HepG2 (cell line): ENCODE data around the gene GDPD5. TPM values are rescaled to one million over a fixed set of nuclear protein-coding genes. Genes with fewer than 3 reads are reported as not detected.

Experiments used
- ATAC-seq: fragments of 200-7000 bp; cut with Tn5 transposase; 3 replicates; pipeline ENCODE4 v1.9.1; 2020; ENCODE audit warnings: mild to moderate bottlenecking, moderate library complexity
- BruUV-seq: library from RNA; stranded (reverse); fragments of 400-500 nt; replicated peaks from 2 replicates; lab custom pipeline; 2021; lab: Mats Ljungman, UMichigan
- CTCF ChIA-PET: fragments of 300-600 bp; formaldehyde crosslinking; extraction: SDS; loops from one replicate; lab custom pipeline; 2021; ENCODE audit warnings: low total read pairs, inconsistent platforms, low intra/inter-chr PET ratio; lab: Yijun Ruan, JAX
- POLR2A ChIA-PET: fragments of 350-600 bp; sonication (Branson Sonifier 250); formaldehyde crosslinking; loops from one replicate; lab custom pipeline; 2020; ENCODE audit warnings: antibody characterized with exemption, inconsistent platforms; lab: Yijun Ruan, JAX
- DNase-seq: peaks from one replicate; pipeline ENCODE4 v3.0.0-alpha.2; 2015; ENCODE audit warnings: low spot score
- FAIRE-seq: peaks from 3 replicates; lab custom pipeline; 2011; peaks lifted over from hg19 to GRCh38; lab: Jason Lieb, UNC
- H2AFZ ChIP-seq: one replicate; pipeline ENCODE4 v1.6.1; 2011; ENCODE audit warnings: low read length, inconsistent platforms
- H3K27ac ChIP-seq: fragments of 300-600 bp; 3 replicates; pipeline ENCODE4 v1.8.0; 2011; ENCODE audit warnings: mixed run types, mild to moderate bottlenecking, mixed read lengths, low read length, inconsistent platforms; ENCODE audit not compliant: insufficient read depth; ENCODE audit errors: extremely low read length
- H3K27me3 ChIP-seq, 2 experiments: fragments of 200-600 bp in 1 of 2; 2 replicates in 1 of 2; 3 replicates in 1 of 2; pipeline versions ENCODE4 v1.6.0 to v1.8.0; 2011; ENCODE audit warnings: low read length in 2 of 2, mild to moderate bottlenecking in 2 of 2, moderate library complexity in 2 of 2, inconsistent platforms in 1 of 2; ENCODE audit not compliant: insufficient read depth in 2 of 2, control insufficient read depth in 1 of 2
- H3K36me3 ChIP-seq, 2 experiments: fragments of 200-600 bp in 1 of 2; replicated peaks in 1 of 2; 2 replicates in 1 of 2; 3 replicates in 1 of 2; pipeline versions ENCODE4 v1.5.1 to v1.8.0; 2011; ENCODE audit warnings: low read length in 2 of 2, inconsistent platforms in 1 of 2; ENCODE audit not compliant: insufficient read depth in 2 of 2, control insufficient read depth in 1 of 2
- H3K4me1 ChIP-seq: 2 replicates; pipeline ENCODE4 v1.5.1; 2012; ENCODE audit warnings: low read length, inconsistent platforms; ENCODE audit not compliant: insufficient read depth
- H3K4me2 ChIP-seq: 2 replicates; pipeline ENCODE4 v1.6.0; 2011; ENCODE audit warnings: low read depth, low read length, inconsistent platforms
- H3K4me3 ChIP-seq, 3 experiments: fragments of 200-600 bp in 1 of 3; sonication (generic), shearing (Covaris generic) in 1 of 3; replicated peaks in 1 of 3; 2 replicates each; pipeline ENCODE4 v1.5.1; 2011 to 2016; ENCODE audit warnings: low read length in 3 of 3, inconsistent platforms in 2 of 3, low read depth in 2 of 3, mild to moderate bottlenecking in 2 of 3, control low read depth in 1 of 3, mixed read lengths in 1 of 3; ENCODE audit not compliant: insufficient read depth in 1 of 3
- H3K79me2 ChIP-seq: one replicate; pipeline ENCODE4 v1.6.1; 2011; ENCODE audit warnings: low read length, inconsistent platforms; ENCODE audit not compliant: insufficient read depth
- H3K9ac ChIP-seq: 2 replicates; pipeline ENCODE4 v1.6.0; 2011; ENCODE audit warnings: mild to moderate bottlenecking, low read depth, low read length, inconsistent platforms; ENCODE audit not compliant: insufficient read depth
- H3K9me3 ChIP-seq: 2 replicates; pipeline ENCODE4 v1.5.1; 2012; ENCODE audit warnings: mild to moderate bottlenecking, low read length
- H4K20me1 ChIP-seq: 2 replicates; pipeline ENCODE4 v1.6.0; 2011; ENCODE audit warnings: inconsistent platforms, mild to moderate bottlenecking, low read length, moderate library complexity; ENCODE audit not compliant: insufficient read depth
- DPF2 ChIP-seq: sonication (generic); formaldehyde crosslinking; IDR thresholded peaks from 2 replicates; pipeline ENCODE4 v1.4.0; 2020; ENCODE audit warnings: mild to moderate bottlenecking, low read depth, missing genetic modification reagents, borderline replicate concordance
- HHEX ChIP-seq: IDR thresholded peaks from 2 replicates; pipeline ENCODE4 v1.6.1; 2016; ENCODE audit warnings: control low read depth
- HNRNPK ChIP-seq: fragments of 200-400 bp; formaldehyde crosslinking; IDR thresholded peaks from 2 replicates; pipeline ENCODE4 v1.6.1; 2018; ENCODE audit warnings: low read length, low read depth, moderate library complexity, mild to moderate bottlenecking; ENCODE audit not compliant: poor library complexity, severe bottlenecking
- HOXA5 ChIP-seq: sonication (generic); formaldehyde crosslinking; IDR thresholded peaks from 2 replicates; pipeline ENCODE4 v1.4.0; 2020; ENCODE audit warnings: missing genetic modification reagents
- KDM1A ChIP-seq: IDR thresholded peaks from 2 replicates; pipeline ENCODE4 v1.6.1; 2016; ENCODE audit warnings: missing compliant biosample characterization
- KDM2A ChIP-seq: sonication (generic); formaldehyde crosslinking; IDR thresholded peaks from 2 replicates; pipeline ENCODE4 v1.4.0; 2020; ENCODE audit warnings: low read depth, missing genetic modification reagents, borderline replicate concordance
- KLF6 ChIP-seq: IDR thresholded peaks from 2 replicates; pipeline ENCODE4 v1.8.0; 2016; ENCODE audit warnings: missing biosample characterization, missing genetic modification reagents
- NFYB ChIP-seq: sonication (generic); formaldehyde crosslinking; IDR thresholded peaks from 2 replicates; pipeline ENCODE4 v1.4.0; 2020; ENCODE audit warnings: missing genetic modification reagents
- POGZ ChIP-seq: sonication (generic); formaldehyde crosslinking; IDR thresholded peaks from 2 replicates; pipeline ENCODE4 v1.4.0; 2020; ENCODE audit warnings: mild to moderate bottlenecking, missing genetic modification reagents
- ZFP36L2 ChIP-seq: sonication (generic); formaldehyde crosslinking; IDR thresholded peaks from 2 replicates; pipeline ENCODE4 v1.4.0; 2020; ENCODE audit warnings: missing genetic modification reagents
- ZNF766 ChIP-seq: sonication (generic); formaldehyde crosslinking; IDR thresholded peaks from 2 replicates; pipeline ENCODE4 v1.5.0; 2020; ENCODE audit warnings: missing genetic modification reagents, borderline replicate concordance
- WGBS: methylation state at CpG from one replicate; pipeline ENCODE4 v1.1.6; 2017; ENCODE audit warnings: low lambda C conversion rate; 5-methylcytosine and 5-hydroxymethylcytosine counted together
- in situ Hi-C: cut with HindIII; loops from 2 replicates; pipeline ENCODE4 v1.10.0; 2017; ENCODE audit warnings: low pct_unique_long_range_greater_than_20kb; ENCODE audit not compliant: extremely low pct_ligation_motif_present
- intact Hi-C: fragments of 100-400 bp; cut with micrococcal nuclease; formaldehyde crosslinking; loops from one replicate; pipeline ENCODE4 v1.10.0; 2022; ENCODE audit not compliant: unreplicated experiment
- polyA plus RNA-seq, 8 experiments: library from polyadenylated mRNA; depleted of rRNA in 3 of 8; stranded (reverse) in 7 of 8; unstranded in 1 of 8; fragments of >200 nt; fragmentation: Illumina TruSeq in 4 of 8; extraction: Trizol in 4 of 8; gene quantifications; 2 replicates each; pipeline versions ENCODE4 v1.2.1 to v1.2.3, GENCODE V29; 2011 to 2016; ENCODE audit warnings: low read depth in 4 of 8, missing spikeins in 1 of 8, mixed read lengths in 1 of 8; ENCODE audit not compliant: insufficient read depth in 1 of 8
- total RNA-seq, 5 experiments: library from RNA; depleted of rRNA; stranded (reverse); fragments of >200 nt; fragmentation: Illumina TruSeq; extraction: Trizol; gene quantifications; 2 replicates each; pipeline ENCODE4 v1.2.3, GENCODE V29; 2016; ENCODE audit warnings: low read depth in 1 of 5
- TF ChIP-seq, protein P1 (sequence below): sonication (generic); formaldehyde crosslinking; conservative IDR thresholded peaks from 2 replicates; pipeline ENCODE4 v1.4.0; 2020; ENCODE audit warnings: missing genetic modification reagents
- TF ChIP-seq, protein P2 (sequence below): sonication (generic); formaldehyde crosslinking; IDR thresholded peaks from 2 replicates; pipeline ENCODE4 v1.4.0; 2020; ENCODE audit warnings: missing genetic modification reagents, borderline replicate concordance
- TF ChIP-seq, protein P3 (sequence below): sonication (generic); formaldehyde crosslinking; IDR thresholded peaks from 2 replicates; pipeline ENCODE4 v1.5.0; 2020; ENCODE audit warnings: missing genetic modification reagents

Gene GDPD5
- total and polyA plus RNA-seq, 2 of the 13 experiments (the other 11 are each of a cell fraction or from before 2014, with no cell fraction given) = 55.0 to 67.5 TPM

DNA sequence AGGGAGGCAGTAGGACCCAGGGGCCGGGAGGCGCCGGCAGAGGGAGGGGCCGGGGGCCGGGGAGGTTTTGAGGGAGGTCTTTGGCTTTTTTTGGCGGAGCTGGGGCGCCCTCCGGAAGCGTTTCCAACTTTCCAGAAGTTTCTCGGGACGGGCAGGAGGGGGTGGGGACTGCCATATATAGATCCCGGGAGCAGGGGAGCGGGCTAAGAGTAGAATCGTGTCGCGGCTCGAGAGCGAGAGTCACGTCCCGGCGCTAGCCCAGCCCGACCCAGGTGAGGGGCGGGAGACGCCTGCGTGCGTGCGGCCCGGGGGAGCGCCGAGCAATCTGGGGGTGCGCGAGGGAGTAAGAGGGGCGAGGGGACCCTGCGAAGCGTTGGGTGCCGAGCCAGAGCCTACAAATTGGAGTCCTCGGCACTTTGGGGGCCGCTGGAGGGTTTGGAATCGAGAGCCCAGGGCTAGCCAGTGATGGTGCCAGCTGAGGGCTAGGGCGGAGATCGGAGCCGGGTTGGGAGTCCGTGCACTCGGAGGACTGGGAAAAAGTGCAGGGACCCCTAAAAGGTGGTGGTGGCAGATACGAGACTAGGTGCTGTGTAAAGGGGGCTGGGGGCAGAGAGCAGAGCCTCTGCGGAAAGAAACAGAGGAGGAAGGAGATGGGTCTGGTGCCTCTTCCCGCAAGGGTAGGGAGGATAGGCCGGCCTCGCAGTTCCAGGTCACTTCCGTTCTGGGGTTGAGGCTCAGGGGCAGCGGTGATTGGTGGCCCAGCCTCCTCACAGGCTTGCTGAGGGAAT, 36.5 kb upstream of the GDPD5 start, which contains the start of gene SERPINH1 (continued):
- TF ChIP-seq, protein P1, sequence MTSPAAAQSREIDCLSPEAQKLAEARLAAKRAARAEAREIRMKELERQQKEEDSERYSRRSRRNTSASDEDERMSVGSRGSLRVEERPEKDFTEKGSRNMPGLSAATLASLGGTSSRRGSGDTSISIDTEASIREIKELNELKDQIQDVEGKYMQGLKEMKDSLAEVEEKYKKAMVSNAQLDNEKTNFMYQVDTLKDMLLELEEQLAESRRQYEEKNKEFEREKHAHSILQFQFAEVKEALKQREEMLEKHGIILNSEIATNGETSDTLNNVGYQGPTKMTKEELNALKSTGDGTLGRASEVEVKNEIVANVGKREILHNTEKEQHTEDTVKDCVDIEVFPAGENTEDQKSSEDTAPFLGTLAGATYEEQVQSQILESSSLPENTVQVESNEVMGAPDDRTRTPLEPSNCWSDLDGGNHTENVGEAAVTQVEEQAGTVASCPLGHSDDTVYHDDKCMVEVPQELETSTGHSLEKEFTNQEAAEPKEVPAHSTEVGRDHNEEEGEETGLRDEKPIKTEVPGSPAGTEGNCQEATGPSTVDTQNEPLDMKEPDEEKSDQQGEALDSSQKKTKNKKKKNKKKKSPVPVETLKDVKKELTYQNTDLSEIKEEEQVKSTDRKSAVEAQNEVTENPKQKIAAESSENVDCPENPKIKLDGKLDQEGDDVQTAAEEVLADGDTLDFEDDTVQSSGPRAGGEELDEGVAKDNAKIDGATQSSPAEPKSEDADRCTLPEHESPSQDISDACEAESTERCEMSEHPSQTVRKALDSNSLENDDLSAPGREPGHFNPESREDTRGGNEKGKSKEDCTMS (CRISPR knock-in tag) = no peak
- TF ChIP-seq POGZ (CRISPR knock-in tag) = 0 out of 2 replicates have a peak, but pooled peaks have one; percentile 65
- TF ChIP-seq HOXA5 = 0 out of 2 replicates have a peak, but pooled peaks have one; percentile 59
- no peak for TF ChIP-seq DPF2 (CRISPR knock-in tag)
- TF ChIP-seq KDM2A = 0 out of 2 replicates have a peak, but pooled peaks have one; percentile 35
- TF ChIP-seq ZNF766 (CRISPR knock-in tag) = 0 out of 2 replicates have a peak, but pooled peaks have one; percentile 33
- TF ChIP-seq HHEX (CRISPR knock-in tag) = no peak

DNA sequence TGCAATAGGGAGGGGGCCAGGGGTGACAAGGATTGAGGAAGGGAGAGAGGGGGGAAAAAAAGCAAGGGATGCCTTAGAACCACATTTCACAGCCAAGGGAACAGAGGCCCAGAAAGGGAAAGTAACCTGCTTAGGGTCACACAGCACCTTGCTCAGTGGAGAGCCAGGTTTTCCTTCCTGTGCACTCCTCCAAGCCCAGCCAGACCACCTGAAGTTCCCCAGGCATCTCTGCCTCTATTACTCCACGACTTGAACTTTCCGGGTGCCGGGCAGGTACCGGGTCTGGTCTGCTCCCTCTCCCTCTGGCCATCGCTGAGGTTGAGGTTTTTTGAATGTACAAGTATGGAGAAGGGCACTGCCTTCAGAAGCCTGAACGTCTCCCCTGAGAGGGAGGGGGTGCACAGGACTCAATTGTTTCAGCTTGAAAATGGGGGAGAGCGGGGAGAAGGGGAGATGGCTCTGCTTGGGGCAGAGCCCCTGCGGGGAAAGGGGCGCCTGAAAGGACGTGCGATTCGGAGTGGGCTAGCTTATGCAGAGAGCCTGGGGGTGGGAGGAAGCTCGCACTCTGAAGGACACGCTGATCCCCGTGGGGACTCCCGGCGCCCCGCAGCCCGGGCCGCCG, 35.8 kb upstream of the GDPD5 start:
- CTCF ChIA-PET = no interaction called here
- no peak for FAIRE-seq
- intact Hi-C loops = no loop called here
- TF ChIP-seq, protein P2, sequence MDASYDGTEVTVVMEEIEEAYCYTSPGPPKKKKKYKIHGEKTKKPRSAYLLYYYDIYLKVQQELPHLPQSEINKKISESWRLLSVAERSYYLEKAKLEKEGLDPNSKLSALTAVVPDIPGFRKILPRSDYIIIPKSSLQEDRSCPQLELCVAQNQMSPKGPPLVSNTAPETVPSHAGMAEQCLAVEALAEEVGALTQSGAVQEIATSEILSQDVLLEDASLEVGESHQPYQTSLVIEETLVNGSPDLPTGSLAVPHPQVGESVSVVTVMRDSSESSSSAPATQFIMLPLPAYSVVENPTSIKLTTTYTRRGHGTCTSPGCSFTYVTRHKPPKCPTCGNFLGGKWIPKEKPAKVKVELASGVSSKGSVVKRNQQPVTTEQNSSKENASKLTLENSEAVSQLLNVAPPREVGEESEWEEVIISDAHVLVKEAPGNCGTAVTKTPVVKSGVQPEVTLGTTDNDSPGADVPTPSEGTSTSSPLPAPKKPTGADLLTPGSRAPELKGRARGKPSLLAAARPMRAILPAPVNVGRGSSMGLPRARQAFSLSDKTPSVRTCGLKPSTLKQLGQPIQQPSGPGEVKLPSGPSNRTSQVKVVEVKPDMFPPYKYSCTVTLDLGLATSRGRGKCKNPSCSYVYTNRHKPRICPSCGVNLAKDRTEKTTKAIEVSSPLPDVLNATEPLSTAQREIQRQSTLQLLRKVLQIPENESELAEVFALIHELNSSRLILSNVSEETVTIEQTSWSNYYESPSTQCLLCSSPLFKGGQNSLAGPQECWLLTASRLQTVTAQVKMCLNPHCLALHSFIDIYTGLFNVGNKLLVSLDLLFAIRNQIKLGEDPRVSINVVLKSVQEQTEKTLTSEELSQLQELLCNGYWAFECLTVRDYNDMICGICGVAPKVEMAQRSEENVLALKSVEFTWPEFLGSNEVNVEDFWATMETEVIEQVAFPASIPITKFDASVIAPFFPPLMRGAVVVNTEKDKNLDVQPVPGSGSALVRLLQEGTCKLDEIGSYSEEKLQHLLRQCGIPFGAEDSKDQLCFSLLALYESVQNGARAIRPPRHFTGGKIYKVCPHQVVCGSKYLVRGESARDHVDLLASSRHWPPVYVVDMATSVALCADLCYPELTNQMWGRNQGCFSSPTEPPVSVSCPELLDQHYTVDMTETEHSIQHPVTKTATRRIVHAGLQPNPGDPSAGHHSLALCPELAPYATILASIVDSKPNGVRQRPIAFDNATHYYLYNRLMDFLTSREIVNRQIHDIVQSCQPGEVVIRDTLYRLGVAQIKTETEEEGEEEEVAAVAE (CRISPR knock-in tag) = no peak
- TF ChIP-seq KLF6 (no peak), NFYB (CRISPR knock-in tag) (no peak), HNRNPK (peak; percentile 38), ZFP36L2 (CRISPR knock-in tag) (no peak), KDM1A (CRISPR knock-in tag) (peak; percentile 19; the same call in 1 of the 2 replicates)
- TF ChIP-seq, protein P3, sequence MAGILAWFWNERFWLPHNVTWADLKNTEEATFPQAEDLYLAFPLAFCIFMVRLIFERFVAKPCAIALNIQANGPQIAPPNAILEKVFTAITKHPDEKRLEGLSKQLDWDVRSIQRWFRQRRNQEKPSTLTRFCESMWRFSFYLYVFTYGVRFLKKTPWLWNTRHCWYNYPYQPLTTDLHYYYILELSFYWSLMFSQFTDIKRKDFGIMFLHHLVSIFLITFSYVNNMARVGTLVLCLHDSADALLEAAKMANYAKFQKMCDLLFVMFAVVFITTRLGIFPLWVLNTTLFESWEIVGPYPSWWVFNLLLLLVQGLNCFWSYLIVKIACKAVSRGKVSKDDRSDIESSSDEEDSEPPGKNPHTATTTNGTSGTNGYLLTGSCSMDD (CRISPR knock-in tag) = no peak

More for the DNA sequence above, 35.8 kb upstream of the GDPD5 start:
- H3K9ac ChIP-seq = peak overlapping the region; percentile 83
- POLR2A ChIA-PET = interaction anchor here (0.8 to 2.0 kb wide), 11 partner anchors 8 to 160 kb away, joined by 3 to 31 read pairs (median 4); no protein-coding TSS in a partner anchor
- DNase-seq (no peak), ATAC-seq (no peak; the same call in 2 of the 3 replicates)
- no peaks in the 10 kb centered on the region; a peak in 1 of 5 replicates for H3K27me3 ChIP-seq
- H3K79me2 ChIP-seq = peaks cover 31% of the 10 kb centered on the region
- H3K27ac ChIP-seq = no peak overlapping the region
- H2AFZ ChIP-seq = no peak overlapping the region
- H4K20me1 ChIP-seq = no peaks in the 10 kb centered on the region
- peak overlapping the region; percentile 90 for H3K4me2 ChIP-seq
- H3K4me1 ChIP-seq = peaks cover 75% of the 10 kb centered on the region
- BruUV-seq = no TSS peak
- peak overlapping the region; percentile 69 to 91 (median 90) for H3K4me3 ChIP-seq
- in situ Hi-C loops = no loop called here
- peaks cover 0 to under 1% of the 10 kb centered on the region in 2 experiments; a peak in 2 of 5 replicates for H3K36me3 ChIP-seq
- H3K9me3 ChIP-seq = no peaks in the 10 kb centered on the region
- WGBS = 21% methylated on average over 13 of the region's 21 CpGs
